Measurements from ENCODE around the gene RBM15. TPM values are rescaled to one million over a fixed set of nuclear protein-coding genes. Genes with fewer than 3 reads are reported as not detected.

The RBM15 gene, protein sequence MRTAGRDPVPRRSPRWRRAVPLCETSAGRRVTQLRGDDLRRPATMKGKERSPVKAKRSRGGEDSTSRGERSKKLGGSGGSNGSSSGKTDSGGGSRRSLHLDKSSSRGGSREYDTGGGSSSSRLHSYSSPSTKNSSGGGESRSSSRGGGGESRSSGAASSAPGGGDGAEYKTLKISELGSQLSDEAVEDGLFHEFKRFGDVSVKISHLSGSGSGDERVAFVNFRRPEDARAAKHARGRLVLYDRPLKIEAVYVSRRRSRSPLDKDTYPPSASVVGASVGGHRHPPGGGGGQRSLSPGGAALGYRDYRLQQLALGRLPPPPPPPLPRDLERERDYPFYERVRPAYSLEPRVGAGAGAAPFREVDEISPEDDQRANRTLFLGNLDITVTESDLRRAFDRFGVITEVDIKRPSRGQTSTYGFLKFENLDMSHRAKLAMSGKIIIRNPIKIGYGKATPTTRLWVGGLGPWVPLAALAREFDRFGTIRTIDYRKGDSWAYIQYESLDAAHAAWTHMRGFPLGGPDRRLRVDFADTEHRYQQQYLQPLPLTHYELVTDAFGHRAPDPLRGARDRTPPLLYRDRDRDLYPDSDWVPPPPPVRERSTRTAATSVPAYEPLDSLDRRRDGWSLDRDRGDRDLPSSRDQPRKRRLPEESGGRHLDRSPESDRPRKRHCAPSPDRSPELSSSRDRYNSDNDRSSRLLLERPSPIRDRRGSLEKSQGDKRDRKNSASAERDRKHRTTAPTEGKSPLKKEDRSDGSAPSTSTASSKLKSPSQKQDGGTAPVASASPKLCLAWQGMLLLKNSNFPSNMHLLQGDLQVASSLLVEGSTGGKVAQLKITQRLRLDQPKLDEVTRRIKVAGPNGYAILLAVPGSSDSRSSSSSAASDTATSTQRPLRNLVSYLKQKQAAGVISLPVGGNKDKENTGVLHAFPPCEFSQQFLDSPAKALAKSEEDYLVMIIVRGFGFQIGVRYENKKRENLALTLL
- total RNA-seq (42.7 TPM), polyA plus RNA-seq (4.1 TPM)

DNA sequence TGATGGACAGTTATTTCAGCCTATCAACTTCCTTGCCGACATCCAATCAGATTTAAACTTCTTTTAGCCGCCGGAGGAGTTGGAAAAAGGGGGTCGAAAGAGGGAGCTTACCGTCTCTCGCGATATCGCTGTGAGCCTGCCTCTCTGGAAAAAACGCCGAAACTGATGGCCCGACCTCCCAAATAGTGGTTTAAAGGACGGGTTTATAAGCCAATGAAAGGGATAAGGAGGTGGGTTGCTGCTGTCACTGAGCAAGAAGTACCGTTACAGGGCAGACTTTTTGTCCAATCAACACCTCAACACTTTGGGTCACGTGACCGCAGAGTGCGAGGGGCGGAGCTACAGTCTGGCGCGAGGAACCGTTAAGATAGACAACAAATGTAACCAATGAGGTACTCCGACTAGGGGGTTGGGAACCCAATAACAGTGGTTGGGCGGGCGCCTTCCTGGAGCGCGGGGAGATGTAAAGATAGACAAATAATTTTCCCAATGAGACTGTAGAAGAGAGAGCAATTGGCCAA is at the start of gene RBM15:
TSS of gene RBM15 (plus strand) at position 492 of the 521 bp plus-strand sequence. CDS start at position 521, 29 bp downstream.
- Histone ChIP-seq H3K36me3 (ENCODE audit: insufficient read depth) (no peaks in the 10 kb centered on the region), H3K4me1 (ENCODE audit: insufficient read depth) (peaks cover 2% of the 10 kb centered on the region), H3K27ac (ENCODE audit: low read depth) (peak within 1 kb of the TSS; percentile 98), H3K4me3 (ENCODE audit: low read depth, low read length) (peak within 1 kb of the TSS; percentile 53)
- DNase-seq (ENCODE audit: extremely low spot score), result peak; percentile 100
- WGBS, result under 1% methylated on average over 25 of the region's 25 CpGs

GRCh38 chr1:110291241-110292030 is 47.7 kb upstream of the RBM15 start:
- no peak overlapping the region for H3K27ac ChIP-seq (ENCODE audit: low read depth)
- WGBS, result 29% methylated on average over 7 of the region's 7 CpGs
- H3K36me3 ChIP-seq (ENCODE audit: insufficient read depth), result no peaks in the 10 kb centered on the region
- no peak for DNase-seq (ENCODE audit: extremely low spot score)
- H3K4me1 ChIP-seq (ENCODE audit: insufficient read depth), result no peaks in the 10 kb centered on the region
- H3K4me3 ChIP-seq (ENCODE audit: low read depth, low read length), result no peak overlapping the region

- DNase-seq (ENCODE audit: extremely low spot score), result no peak
- H3K4me3 ChIP-seq (ENCODE audit: low read depth, low read length), result no peak overlapping the region
- no peaks in the 10 kb centered on the region for H3K4me1 ChIP-seq (ENCODE audit: insufficient read depth)
- WGBS, result 38% methylated on average over 7 of the region's 7 CpGs
- no peaks in the 10 kb centered on the region for H3K36me3 ChIP-seq (ENCODE audit: insufficient read depth)
- no peak overlapping the region for H3K27ac ChIP-seq (ENCODE audit: low read depth)
Observed at GRCh38 chr1:110292031-110292741, 47.0 kb upstream of the RBM15 start.

GRCh38 chr1:110293601-110294104 is 45.5 kb upstream of the RBM15 start:
- no peak overlapping the region for H3K4me3 ChIP-seq (ENCODE audit: low read depth, low read length)
- no peak overlapping the region for H3K27ac ChIP-seq (ENCODE audit: low read depth)
- H3K36me3 ChIP-seq (ENCODE audit: insufficient read depth), result no peaks in the 10 kb centered on the region
- no peak for DNase-seq (ENCODE audit: extremely low spot score)
- WGBS, result 69% methylated on average over 9 of the region's 9 CpGs
- H3K4me1 ChIP-seq (ENCODE audit: insufficient read depth), result no peaks in the 10 kb centered on the region

GRCh38 chr1:110294308-110294707 is 44.9 kb upstream of the RBM15 start:
- DNase-seq (ENCODE audit: extremely low spot score), result no peak
- 85% methylated on average over 9 of the region's 9 CpGs for WGBS
- Histone ChIP-seq H3K36me3 (ENCODE audit: insufficient read depth) (no peaks in the 10 kb centered on the region), H3K4me1 (ENCODE audit: insufficient read depth) (no peaks in the 10 kb centered on the region), H3K4me3 (ENCODE audit: low read depth, low read length) (no peak overlapping the region), H3K27ac (ENCODE audit: low read depth) (no peak overlapping the region)

DNA sequence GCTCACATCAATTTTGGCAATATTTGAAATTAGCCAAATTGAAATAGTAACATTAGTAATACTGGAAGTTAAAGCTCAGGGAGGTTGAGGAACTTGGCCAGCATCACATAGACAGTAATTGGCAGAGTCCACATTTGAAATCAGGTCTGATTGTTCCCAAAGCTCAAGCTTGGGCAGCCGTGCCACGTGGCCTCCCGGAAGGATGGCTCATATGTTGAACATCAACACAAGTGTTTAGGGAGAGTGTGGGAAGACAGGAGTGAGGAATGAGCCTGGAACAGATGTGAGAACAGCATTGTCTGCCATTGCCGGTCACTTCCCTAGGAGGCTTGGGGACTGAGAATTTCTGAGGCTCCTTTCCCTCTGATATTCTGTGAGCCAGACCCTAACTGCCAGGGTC is 40.2 kb upstream of the RBM15 start:
- 85% methylated on average over 4 of the region's 4 CpGs for WGBS

GRCh38 chr1:110300412-110301085 is 38.6 kb upstream of the RBM15 start:
- no peak for DNase-seq (ENCODE audit: extremely low spot score)
- no peaks in the 10 kb centered on the region for H3K36me3 ChIP-seq (ENCODE audit: insufficient read depth)
- no peak overlapping the region for H3K27ac ChIP-seq (ENCODE audit: low read depth)
- H3K4me3 ChIP-seq (ENCODE audit: low read depth, low read length), result no peak overlapping the region
- H3K4me1 ChIP-seq (ENCODE audit: insufficient read depth), result no peaks in the 10 kb centered on the region
- WGBS, result 71% methylated on average over 1 of the region's 1 CpG

More for the DNA sequence above, 40.2 kb upstream of the RBM15 start:
- Histone ChIP-seq H3K4me3 (ENCODE audit: low read depth, low read length) (no peak overlapping the region), H3K4me1 (ENCODE audit: insufficient read depth) (no peaks in the 10 kb centered on the region), H3K36me3 (ENCODE audit: insufficient read depth) (no peaks in the 10 kb centered on the region), H3K27ac (ENCODE audit: low read depth) (no peak overlapping the region)
- no peak for DNase-seq (ENCODE audit: extremely low spot score)

DNA sequence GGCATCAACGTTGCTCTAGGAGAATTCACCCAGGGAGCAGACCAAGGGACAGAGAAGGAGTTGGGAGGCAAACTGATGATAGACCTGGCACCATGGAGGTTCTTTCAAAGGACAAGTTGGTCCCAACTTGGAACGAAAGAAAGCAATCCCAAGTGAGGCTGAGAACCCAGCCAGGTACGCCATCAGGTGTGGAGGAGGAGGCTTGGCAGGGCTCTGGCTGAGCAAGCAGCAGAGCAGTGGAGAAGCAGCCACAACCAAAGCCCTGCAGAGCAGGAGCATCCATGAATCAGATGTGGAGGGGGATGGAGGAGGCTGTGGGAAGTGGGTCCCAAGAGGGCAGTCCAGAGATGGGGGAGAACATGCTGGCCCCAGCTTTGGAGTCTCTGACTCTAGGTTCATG is 36.3 kb upstream of the RBM15 start:
- H3K27ac ChIP-seq (ENCODE audit: low read depth), result no peak overlapping the region
- no peak for DNase-seq (ENCODE audit: extremely low spot score)
- WGBS, result 83% methylated on average over 3 of the region's 3 CpGs
- no peak overlapping the region for H3K4me3 ChIP-seq (ENCODE audit: low read depth, low read length)
- no peaks in the 10 kb centered on the region for H3K36me3 ChIP-seq (ENCODE audit: insufficient read depth)
- H3K4me1 ChIP-seq (ENCODE audit: insufficient read depth), result no peaks in the 10 kb centered on the region

- H3K4me3 ChIP-seq (ENCODE audit: low read depth, low read length), result no peak overlapping the region
- no peak overlapping the region for H3K27ac ChIP-seq (ENCODE audit: low read depth)
- no peak for DNase-seq (ENCODE audit: extremely low spot score)
- H3K4me1 ChIP-seq (ENCODE audit: insufficient read depth), result no peaks in the 10 kb centered on the region
- 29% methylated on average over 2 of the region's 2 CpGs for WGBS
- H3K36me3 ChIP-seq (ENCODE audit: insufficient read depth), result no peaks in the 10 kb centered on the region
Observed at GRCh38 chr1:110305900-110306420, 33.2 kb upstream of the RBM15 start.

DNA sequence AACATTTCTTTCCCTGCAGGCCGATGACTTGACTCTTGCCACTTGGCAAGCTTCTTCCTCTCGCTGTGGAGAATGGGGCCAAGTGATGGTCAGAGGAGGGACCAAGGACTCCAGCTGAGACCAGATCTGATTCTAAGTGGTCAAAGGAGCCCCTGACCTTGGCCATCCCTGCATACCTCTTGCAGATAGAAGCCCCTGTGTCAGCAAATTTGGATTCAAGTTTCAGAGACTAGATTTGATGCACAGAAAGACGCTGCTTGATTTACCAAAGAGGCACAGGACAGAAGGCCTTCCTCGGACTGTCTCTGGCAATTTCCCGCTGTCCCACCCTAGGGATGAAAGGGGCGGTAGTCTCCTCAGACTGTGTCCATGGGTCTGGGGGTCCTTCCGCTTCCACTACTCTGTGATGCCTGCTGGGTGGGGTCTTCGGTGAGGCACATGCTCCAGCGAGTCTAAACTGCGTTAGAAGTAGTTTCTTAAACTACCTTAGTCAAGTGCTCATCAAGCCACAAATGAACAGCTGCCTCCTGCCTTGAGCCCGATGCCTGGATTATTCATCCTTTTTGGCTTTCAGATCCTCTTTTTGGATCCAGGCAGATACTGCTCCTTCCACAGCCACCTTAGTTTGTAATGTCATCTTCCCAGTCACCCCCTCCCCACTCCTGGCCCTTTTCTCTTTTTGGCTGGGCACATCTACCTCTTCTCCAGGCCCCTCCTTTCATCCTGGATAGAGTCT is 31.8 kb upstream of the RBM15 start:
- no peaks in the 10 kb centered on the region for H3K4me1 ChIP-seq (ENCODE audit: insufficient read depth)
- H3K27ac ChIP-seq (ENCODE audit: low read depth), result no peak overlapping the region
- H3K36me3 ChIP-seq (ENCODE audit: insufficient read depth), result no peaks in the 10 kb centered on the region
- 78% methylated on average over 11 of the region's 11 CpGs for WGBS
- no peak for DNase-seq (ENCODE audit: extremely low spot score)
- H3K4me3 ChIP-seq (ENCODE audit: low read depth, low read length), result no peak overlapping the region

- 73% methylated on average over 3 of the region's 3 CpGs for WGBS
- Histone ChIP-seq H3K36me3 (ENCODE audit: insufficient read depth) (no peaks in the 10 kb centered on the region), H3K4me1 (ENCODE audit: insufficient read depth) (no peaks in the 10 kb centered on the region), H3K27ac (ENCODE audit: low read depth) (no peak overlapping the region), H3K4me3 (ENCODE audit: low read depth, low read length) (no peak overlapping the region)
- no peak for DNase-seq (ENCODE audit: extremely low spot score)
Observed at GRCh38 chr1:110308247-110308646, 30.9 kb upstream of the RBM15 start.
